HG03342 (cell line): ENCODE measurements around the gene RPS6KB2.
"Not testable (repeated sequence)": the region's sequence is repeated elsewhere in the genome, so short reads cannot be mapped to it uniquely, and the experiment has no call there.

Experiments
- ATAC-seq: cut with Tn5 transposase; IDR thresholded peaks from one replicate; pipeline ENCODE4 v1.9.1; 2021; ENCODE audit warnings: mild to moderate bottlenecking, moderate library complexity; ENCODE audit not compliant: unreplicated experiment

RPS6KB2 gene

GRCh38 chr11:67465189-67465510 is 36.9 kb downstream of the RPS6KB2 start:
- no peak for ATAC-seq

DNA sequence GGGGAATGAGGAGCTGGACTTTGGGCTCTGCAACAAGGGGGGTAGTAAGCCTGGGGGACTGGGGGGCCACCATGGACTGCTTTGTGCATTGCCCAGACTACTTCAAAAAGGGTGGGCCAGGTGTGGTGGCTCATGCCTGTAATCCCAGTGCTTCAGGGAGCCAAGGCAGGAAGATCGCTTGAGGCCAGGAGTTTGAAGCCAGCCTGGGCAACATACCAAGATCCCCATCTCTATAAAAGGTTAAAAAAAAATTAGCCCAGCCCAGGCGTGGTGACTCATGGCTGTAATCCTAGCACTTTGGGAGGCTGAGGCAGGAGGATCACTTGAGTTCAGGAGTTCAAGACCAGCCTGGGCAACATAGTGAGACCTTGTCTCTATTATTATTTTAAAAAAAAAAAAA is 37.2 kb downstream of the RPS6KB2 start:
- ATAC-seq = not testable (repeated sequence)

GRCh38 chr11:67466367-67466766 is 38.1 kb downstream of the RPS6KB2 start:
- no peak for ATAC-seq

DNA sequence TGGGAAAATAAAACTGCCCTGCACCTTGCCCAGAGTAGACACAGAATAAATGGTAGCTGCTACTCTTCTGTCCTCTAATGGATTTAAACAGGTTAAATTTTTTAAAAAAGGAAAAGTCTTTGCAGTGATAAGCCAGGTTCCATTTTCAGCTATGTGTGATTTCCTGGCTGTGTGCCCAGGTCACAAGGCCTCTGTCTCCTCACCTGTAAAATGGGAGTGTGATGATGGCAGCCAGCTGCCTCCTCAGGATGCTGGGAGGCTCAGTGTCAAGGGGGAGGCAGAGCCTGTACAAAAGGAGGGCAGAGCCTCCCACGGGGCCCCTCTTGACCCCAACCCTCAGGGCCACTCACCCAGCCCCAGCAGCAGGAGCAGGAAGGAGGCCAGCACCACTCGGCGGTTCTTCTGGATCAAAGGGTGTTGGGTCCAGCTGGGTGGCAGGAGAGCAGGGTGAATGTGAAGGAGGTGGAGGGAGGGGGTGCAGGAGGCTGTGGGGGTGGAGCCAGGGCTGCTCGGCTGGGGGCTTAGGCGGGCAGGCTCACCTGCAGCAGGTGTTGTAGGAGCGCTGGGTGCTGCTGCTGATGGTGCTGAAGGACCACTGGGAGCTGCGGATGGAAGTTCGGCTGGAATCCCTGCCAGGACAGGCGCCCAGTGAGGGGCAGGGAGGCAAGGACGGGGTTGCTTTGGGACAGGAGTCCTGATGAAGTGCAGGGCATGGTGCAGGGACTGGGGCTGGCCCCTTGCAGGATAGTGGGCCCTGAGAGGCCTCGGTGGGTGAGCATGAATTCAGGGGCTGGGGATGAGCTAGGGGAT is 38.9 kb downstream of the RPS6KB2 start:
- no peak for ATAC-seq

- no peak for ATAC-seq
These were observed 39.8 kb downstream of the RPS6KB2 start for GRCh38 chr11:67468056-67468455.

GRCh38 chr11:67468456-67468758 is 40.1 kb downstream of the RPS6KB2 start:
- ATAC-seq = no peak

GRCh38 chr11:67468759-67469507 is 40.6 kb downstream of the RPS6KB2 start, which contains the start of gene TMEM134:
TMEM134 (minus strand) TSS chr11:67469251; CDS start chr11:67469192, 59 bp downstream.
- peak; percentile 54 for ATAC-seq

- ATAC-seq = no peak
These were observed 41.2 kb downstream of the RPS6KB2 start for GRCh38 chr11:67469508-67469811.

GRCh38 chr11:67470337-67471002 is 42.2 kb downstream of the RPS6KB2 start:
- no peak for ATAC-seq

- ATAC-seq = no peak
These were observed 44.6 kb downstream of the RPS6KB2 start for GRCh38 chr11:67472882-67473281.

DNA sequence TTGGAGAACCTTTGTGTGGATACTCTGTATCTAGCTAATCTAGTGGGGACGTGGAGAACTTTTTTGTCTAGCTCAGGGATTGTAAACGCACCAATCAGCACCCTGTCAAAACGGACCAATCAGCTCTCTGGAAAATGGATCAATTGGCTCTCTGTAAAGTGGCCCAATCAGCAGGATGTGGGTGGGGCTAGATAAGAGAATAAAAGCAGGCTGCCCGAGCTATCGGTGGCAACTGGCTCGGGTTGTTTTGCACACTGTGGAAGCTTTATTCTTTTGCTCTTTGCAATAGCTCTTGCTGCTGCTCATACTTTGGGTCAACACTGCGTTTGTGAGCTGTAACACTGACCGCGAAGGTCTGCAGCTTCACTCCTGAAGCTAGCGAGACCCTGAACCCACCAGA is 48.4 kb downstream of the RPS6KB2 start:
- not testable (repeated sequence) for ATAC-seq

- ATAC-seq = not testable (repeated sequence)
These were observed 49.2 kb downstream of the RPS6KB2 start for GRCh38 chr11:67477344-67478050.

- ATAC-seq = peak; percentile 1
These were observed 54.1 kb downstream of the RPS6KB2 start for GRCh38 chr11:67482275-67482826.

- ATAC-seq = peak; percentile 66
These were observed 54.8 kb downstream of the RPS6KB2 start, which contains the start of gene AIP for GRCh38 chr11:67482827-67483798. AIP (plus strand) TSS chr11:67483026; CDS start chr11:67483159, 133 bp downstream.

- ATAC-seq = no peak
These were observed 55.8 kb downstream of the RPS6KB2 start for GRCh38 chr11:67483831-67484665.

DNA sequence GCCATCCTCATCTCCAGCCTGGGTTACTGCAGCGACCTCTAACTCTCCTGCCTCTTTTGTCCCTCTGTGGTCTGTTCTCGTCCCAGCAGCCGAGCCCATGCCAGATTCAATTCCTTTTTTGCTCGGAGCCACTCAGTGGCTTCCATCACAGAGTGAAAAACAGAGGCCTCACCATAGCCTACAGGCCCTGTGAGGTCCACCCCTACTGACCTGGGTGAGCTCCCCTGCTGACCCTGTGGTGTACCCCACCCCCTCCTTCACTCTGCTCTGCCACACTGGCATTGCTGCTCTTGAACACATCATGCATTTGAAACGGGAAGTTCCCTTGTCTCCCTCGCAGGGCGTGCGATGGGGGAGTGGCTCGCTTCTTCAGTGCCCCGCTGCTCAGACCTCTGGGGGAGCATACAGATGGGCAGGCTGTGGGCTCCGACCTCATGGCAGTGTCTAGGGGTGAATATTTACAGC is 56.6 kb downstream of the RPS6KB2 start:
- ATAC-seq = no peak
